22Rv1 (cell line): Measurements from ENCODE around the gene THRSP.
"Not testable (repeated sequence)": the region's sequence is repeated elsewhere in the genome, so short reads cannot be mapped to it uniquely, and the experiment has no call there.

Source experiments
- H3K27ac ChIP-seq: fragments of 450-650 bp; 2 replicates; pipeline ENCODE4 v1.5.1; 2017
- ZFX ChIP-seq: fragments of 450-650 bp; IDR thresholded peaks from 2 replicates; pipeline ENCODE4 v1.6.1; 2017; ENCODE audit warnings: antibody characterized with exemption, borderline replicate concordance
- TF ChIP-seq, protein P1 (sequence below): fragments of 450-650 bp; IDR thresholded peaks from 2 replicates; pipeline ENCODE4 v1.5.1; 2017; ENCODE audit warnings: mild to moderate bottlenecking

Gene THRSP

DNA sequence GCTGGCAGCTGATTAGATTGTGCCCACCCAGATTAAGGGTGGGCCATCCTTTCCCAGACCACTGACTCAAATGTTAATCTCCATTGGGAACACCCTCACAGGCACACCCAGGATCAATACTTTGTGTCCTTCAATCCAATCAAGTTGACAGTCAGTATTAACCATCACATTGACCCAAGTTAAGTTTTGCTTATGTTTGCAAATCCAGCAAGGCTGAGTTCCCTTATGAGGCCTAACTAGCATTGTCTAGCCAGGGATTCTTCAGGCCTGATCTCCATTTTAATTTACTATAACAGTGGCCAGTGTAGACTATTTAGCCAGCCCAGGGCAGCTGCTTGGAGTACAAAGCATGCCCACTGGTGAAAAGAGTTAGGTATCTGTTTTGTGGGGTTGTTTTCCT, 38.3 kb upstream of the THRSP start:
- TF ChIP-seq, protein P1, sequence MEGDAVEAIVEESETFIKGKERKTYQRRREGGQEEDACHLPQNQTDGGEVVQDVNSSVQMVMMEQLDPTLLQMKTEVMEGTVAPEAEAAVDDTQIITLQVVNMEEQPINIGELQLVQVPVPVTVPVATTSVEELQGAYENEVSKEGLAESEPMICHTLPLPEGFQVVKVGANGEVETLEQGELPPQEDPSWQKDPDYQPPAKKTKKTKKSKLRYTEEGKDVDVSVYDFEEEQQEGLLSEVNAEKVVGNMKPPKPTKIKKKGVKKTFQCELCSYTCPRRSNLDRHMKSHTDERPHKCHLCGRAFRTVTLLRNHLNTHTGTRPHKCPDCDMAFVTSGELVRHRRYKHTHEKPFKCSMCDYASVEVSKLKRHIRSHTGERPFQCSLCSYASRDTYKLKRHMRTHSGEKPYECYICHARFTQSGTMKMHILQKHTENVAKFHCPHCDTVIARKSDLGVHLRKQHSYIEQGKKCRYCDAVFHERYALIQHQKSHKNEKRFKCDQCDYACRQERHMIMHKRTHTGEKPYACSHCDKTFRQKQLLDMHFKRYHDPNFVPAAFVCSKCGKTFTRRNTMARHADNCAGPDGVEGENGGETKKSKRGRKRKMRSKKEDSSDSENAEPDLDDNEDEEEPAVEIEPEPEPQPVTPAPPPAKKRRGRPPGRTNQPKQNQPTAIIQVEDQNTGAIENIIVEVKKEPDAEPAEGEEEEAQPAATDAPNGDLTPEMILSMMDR: no peak
- no peak for TF ChIP-seq ZFX

DNA sequence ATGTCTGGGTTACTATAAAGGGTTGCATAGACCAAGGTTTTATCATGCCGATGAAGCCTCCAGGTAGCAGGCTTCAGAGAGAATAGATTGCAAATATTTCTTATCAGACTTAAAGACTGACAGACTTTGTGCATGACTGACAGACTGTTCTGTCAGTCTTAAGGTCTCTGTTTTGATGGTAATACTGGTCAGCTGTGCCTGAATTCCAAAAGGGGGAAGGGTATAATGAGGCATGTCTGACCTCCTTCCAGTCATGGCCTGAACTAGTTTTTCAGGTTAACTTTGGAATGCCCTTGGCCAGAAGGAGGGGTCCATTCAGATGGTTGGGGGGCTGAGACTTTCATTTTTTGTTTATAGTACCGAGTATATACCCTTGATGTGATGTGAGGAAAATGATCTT, 35.9 kb upstream of the THRSP start:
- no peak overlapping the region for H3K27ac ChIP-seq
- TF ChIP-seq ZFX: no peak
- TF ChIP-seq, protein P1: no peak

More for the DNA sequence above, 38.3 kb upstream of the THRSP start:
- no peak overlapping the region for H3K27ac ChIP-seq

DNA sequence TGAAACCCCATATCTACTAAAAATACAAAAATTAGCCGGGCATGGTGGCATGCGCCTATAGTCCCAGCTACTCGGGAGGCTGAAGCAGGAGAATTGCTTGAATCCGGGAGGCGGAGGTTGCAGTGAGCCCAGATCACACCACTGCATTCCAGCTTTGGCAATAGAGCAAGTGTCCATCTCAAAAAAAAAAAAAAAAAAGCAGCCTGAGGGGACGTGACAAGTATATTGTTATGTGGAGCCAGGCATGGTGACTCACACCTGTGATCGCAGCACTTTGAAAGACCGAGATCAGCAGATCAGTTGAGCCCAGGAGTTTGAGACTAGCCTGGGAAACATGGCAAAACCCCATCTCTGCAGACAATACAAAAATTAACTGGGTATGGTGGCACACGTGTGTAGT, 35.2 kb upstream of the THRSP start:
- H3K27ac ChIP-seq: not testable (repeated sequence)

DNA sequence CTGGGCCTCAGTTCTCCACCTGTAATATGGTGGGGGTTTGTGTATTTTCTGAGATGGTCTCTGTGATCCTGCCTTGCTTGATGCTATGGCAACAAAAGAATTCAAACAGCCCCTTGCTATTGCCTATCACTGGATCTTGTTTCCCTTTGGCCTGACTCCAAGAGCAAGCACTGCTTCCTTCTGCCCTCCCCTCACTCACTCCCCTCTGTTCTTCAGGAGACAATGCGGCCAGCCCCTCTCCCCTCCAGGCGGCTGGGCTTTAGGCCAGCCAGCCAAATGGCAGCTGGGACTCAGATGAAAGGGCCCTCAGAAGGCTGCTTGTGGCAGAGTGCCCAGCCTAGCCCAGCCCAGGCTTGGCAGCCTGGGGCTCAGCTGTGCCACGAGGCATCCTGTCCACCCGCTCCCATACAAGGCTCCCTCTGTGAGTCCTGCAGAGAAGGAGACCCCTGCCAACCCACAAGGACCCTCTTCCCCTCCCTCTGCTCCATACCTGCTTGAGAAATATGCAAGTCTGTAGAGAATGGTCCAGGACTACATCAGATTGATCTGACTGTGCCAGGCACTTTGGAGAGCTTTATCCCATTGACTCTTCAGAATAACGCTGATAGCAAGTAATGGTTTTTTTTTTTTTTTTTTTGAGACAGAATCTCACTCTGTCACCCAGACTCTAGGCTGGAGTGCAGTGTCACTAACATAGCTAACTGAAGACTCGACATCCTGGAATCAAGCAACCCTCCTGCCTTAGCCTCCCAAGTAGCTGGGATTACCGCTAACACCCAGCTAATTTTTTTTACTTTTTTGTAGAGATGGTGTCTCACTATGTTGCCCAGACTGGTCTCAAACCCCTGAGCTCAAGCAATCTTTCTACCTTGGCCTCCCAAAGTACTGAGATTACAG, 33.0 kb upstream of the THRSP start:
- no peak for TF ChIP-seq ZFX
- TF ChIP-seq, protein P1: no peak
- no peak overlapping the region for H3K27ac ChIP-seq

DNA sequence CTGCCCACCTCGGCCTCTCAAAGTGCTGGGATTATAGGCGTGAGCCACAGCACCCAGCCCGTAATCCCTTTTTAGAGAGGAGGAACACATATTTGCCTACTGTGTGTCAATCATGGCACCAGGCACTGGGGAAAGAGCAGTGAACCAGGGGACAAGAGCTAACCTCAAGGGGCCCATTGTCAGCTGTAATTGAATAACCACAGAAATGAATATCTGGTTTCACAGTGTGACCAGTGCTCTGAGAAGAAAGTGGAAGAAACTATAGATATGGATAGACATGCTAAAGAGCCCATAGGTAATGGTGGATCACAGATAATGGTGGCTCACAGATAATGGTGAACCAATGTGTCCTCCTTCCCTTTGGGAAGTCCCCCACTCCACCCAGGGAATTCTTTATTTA, 32.0 kb upstream of the THRSP start:
- TF ChIP-seq, protein P1: no peak
- TF ChIP-seq ZFX: no peak
- no peak overlapping the region for H3K27ac ChIP-seq

DNA sequence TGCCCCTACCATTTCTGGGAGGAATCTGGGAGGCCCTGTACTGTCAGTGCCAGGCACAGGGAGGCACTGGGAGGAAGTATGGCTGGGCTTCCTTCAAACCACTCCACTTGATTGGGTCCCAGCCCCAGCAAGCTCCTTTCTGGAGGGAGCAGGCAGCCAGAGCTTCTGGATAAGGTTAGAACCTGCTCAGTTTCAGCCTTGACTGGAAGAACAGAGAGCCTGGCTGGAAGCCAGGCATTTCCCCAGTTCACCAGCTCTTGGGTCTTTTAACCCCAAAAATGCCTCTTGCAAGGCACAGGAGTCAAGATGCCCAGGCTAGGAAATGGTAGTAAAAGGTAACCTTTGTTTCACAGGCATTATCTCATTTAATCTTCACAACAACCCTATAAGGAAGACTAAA, 31.6 kb upstream of the THRSP start:
- H3K27ac ChIP-seq: no peak overlapping the region
- TF ChIP-seq ZFX: no peak
- TF ChIP-seq, protein P1: no peak

DNA sequence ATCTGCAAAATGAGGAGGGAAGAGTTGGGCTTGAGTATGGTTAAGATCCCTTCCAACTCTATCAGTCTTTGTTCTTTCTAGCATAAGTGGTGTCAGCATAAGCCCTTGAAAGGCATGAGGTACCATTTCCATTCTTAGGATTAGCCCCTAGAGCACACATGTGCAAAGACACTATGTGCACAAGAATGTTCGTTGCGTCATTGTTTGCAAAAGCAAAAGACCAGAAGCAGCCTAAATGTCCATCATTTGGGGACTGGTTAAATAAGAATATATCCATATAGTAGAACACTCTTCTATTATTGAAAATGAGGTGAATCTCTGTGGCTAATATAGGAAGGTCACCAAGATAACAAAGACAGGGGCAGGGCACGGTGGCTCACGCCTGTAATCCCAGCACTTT, 30.6 kb upstream of the THRSP start:
- TF ChIP-seq, protein P1: no peak
- H3K27ac ChIP-seq: no peak overlapping the region

DNA sequence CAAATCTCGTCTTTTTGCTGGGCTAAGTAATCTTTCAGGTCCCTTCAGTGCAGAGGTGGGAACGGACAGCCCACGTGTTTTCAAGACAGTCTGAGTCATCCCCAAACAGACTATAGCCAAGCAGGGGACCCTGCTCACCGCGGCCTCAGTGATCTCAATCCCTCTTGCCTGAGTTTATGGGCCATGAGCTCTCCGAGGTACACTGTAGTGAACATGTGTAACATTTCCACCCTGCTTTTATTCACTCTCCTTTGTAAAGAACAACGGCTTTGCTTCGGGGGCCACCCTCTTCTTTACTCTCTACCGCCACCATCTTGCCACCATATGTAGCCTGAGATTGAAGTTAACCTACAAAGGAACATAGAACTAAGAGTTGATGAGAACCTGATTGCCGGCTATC, 29.0 kb upstream of the THRSP start:
- H3K27ac ChIP-seq: no peak overlapping the region
- TF ChIP-seq ZFX: no peak
- TF ChIP-seq, protein P1: no peak
